Gastrocnemius medialis (tissue), 4 donors: ENCODE measurements around the gene ELF4. TPM values are rescaled to one million over a fixed set of nuclear protein-coding genes. Genes with fewer than 3 reads are reported as not detected.
A peak's percentile ranks its signal among the peaks of the same experiment; 100 is the strongest.

Experiments used
- ATAC-seq, 2 donors: fragments of 150-250 bp; one replicate each; pipeline ENCODE4 v1.9.1; 2016
- DNase-seq, 2 donors: peaks; one replicate each; pipeline ENCODE4 v3.0.0-alpha.2; 2019
- H3K27ac ChIP-seq, 4 donors: fragments of 200-600 bp; sonication (generic); 1 replicate in 1 of 4; 2 replicates in 3 of 4; pipeline ENCODE4 v1.5.1; 2016 to 2018; ENCODE audit warnings: mild to moderate bottlenecking in 2 of 4, moderate library complexity in 1 of 4
- H3K27me3 ChIP-seq, 3 donors: fragments of 200-600 bp; sonication (generic) in 2 of 3; 1 replicate in 1 of 3; 2 replicates in 2 of 3; pipeline versions ENCODE4 v1.5.1 to v1.6.0; 2016 to 2019; ENCODE audit warnings: mild to moderate bottlenecking in 1 of 3, moderate library complexity in 1 of 3
- H3K36me3 ChIP-seq, 2 donors: fragments of 200-600 bp; sonication (generic) in 1 of 2; one replicate each; pipeline ENCODE4 v1.5.1; 2017 to 2018
- H3K4me1 ChIP-seq, 2 donors: fragments of 200-600 bp; sonication (generic) in 1 of 2; one replicate each; pipeline ENCODE4 v1.5.1; 2016 to 2017; ENCODE audit warnings: mild to moderate bottlenecking in 2 of 2
- H3K4me3 ChIP-seq, 4 donors: fragments of 200-600 bp; sonication (generic) in 3 of 4; 1 replicate in 1 of 4; 2 replicates in 3 of 4; pipeline ENCODE4 v1.5.1; 2016 to 2019; ENCODE audit warnings: mild to moderate bottlenecking in 2 of 4
- H3K9me3 ChIP-seq, 3 donors: fragments of 200-600 bp; sonication (generic) in 2 of 3; 1 replicate in 1 of 3; 2 replicates in 2 of 3; pipeline ENCODE4 v1.5.1; 2016 to 2019
- CTCF ChIP-seq, 5 experiments: fragments of 450-650 bp in 3 of 5; fragments of 200-600 bp in 2 of 5; sonication (generic) in 2 of 5; IDR thresholded peaks in 4 of 5; conservative IDR thresholded peaks in 1 of 5; 1 replicate in 4 of 5; 2 replicates in 1 of 5; pipeline ENCODE4 v1.5.1; 2016 to 2019; ENCODE audit warnings: antibody characterized with exemption in 5 of 5, mild to moderate bottlenecking in 3 of 5, moderate library complexity in 3 of 5
- POLR2A ChIP-seq, 2 donors: fragments of 450-650 bp; IDR thresholded peaks; one replicate each; pipeline ENCODE4 v1.6.1; 2017; ENCODE audit warnings: antibody characterized with exemption in 2 of 2, mild to moderate bottlenecking in 2 of 2, moderate library complexity in 2 of 2
- in situ Hi-C, 4 donors: fragments of 200-750 bp; cut with MboI; loops; one replicate each; pipeline versions ENCODE4 v1.15.0 to v1.8.0; 2017; ENCODE audit warnings: low sequenced_read_pairs in 4 of 4
- intact Hi-C: fragments of 100-400 bp; cut with DNase I; formaldehyde crosslinking; loops from one replicate; pipeline ENCODE4 v1.15.1; 2023; ENCODE audit warnings: low total_unique reads
- total RNA-seq, 4 donors: library from RNA; depleted of rRNA; stranded (reverse); fragments of >200 nt; gene quantifications; one replicate each; pipeline versions ENCODE4 v1.1.0 to v1.2.3, GENCODE V29; 2016

ELF4 gene
- total RNA-seq, 4 donors from 2014 or later = 0.70 to 2.3 (median 1.4) TPM

GRCh38 chrX:130058652-130059051, 51.6 kb downstream of the ELF4 start:
- peaks cover 0 to 9% of the 10 kb centered on the region in 2 donors for H3K4me1 ChIP-seq
- no peaks in the 10 kb centered on the region for H3K36me3 ChIP-seq
- in situ Hi-C loops (loop anchor here in 3 of 4 donors (10.0 to 25.0 kb wide), 2 partner anchors 134 to 446 kb away; no protein-coding TSS in a partner anchor), intact Hi-C loops (loop anchor here (2.0 kb wide), 1 partner anchor 452 kb away; no protein-coding TSS in a partner anchor)
- no peak for TF ChIP-seq CTCF (IDR thresholded peaks at IDR 0.05 in 4 of 5, conservative IDR thresholded peaks at IDR 0.05 in 1 of 5)
- TF ChIP-seq POLR2A (IDR thresholded peaks at IDR 0.05) = no peak
- no peak overlapping the region for H3K4me3 ChIP-seq
- DNase-seq (no peak), ATAC-seq (no peak)
- no peak overlapping the region for H3K27ac ChIP-seq
- H3K27me3 ChIP-seq = no peaks in the 10 kb centered on the region
- H3K9me3 ChIP-seq = no peaks in the 10 kb centered on the region

- Histone ChIP-seq H3K27me3 (no peaks in the 10 kb centered on the region), H3K27ac (no peak overlapping the region), H3K9me3 (no peaks in the 10 kb centered on the region), H3K4me3 (no peak overlapping the region), H3K4me1 (peaks cover 0 to 9% of the 10 kb centered on the region in 2 donors), H3K36me3 (peaks cover 0 to 2% of the 10 kb centered on the region in 2 donors)
- ATAC-seq (no peak), DNase-seq (no peak)
- no peak for TF ChIP-seq CTCF (IDR thresholded peaks at IDR 0.05 in 4 of 5, conservative IDR thresholded peaks at IDR 0.05 in 1 of 5)
- TF ChIP-seq POLR2A (IDR thresholded peaks at IDR 0.05) = no peak
- in situ Hi-C loops (loop anchor here in 3 of 4 donors (10.0 to 25.0 kb wide), 2 partner anchors 132 to 445 kb away; no protein-coding TSS in a partner anchor), intact Hi-C loops (no loop called here)
Measured at GRCh38 chrX:130057209-130057608, 53.1 kb downstream of the ELF4 start.

- intact Hi-C loops = no loop called here
- no peak for ATAC-seq
Measured at GRCh38 chrX:130055899-130056298, 54.4 kb downstream of the ELF4 start.

GRCh38 chrX:130055103-130055502, 55.2 kb downstream of the ELF4 start:
- intact Hi-C loops (no loop called here), in situ Hi-C loops (loop anchor here in 3 of 4 donors (10.0 to 25.0 kb wide), 2 partner anchors 130 to 443 kb away; no protein-coding TSS in a partner anchor)
- peaks cover 0 to 9% of the 10 kb centered on the region in 2 donors for H3K36me3 ChIP-seq
- no peak for TF ChIP-seq POLR2A (IDR thresholded peaks at IDR 0.05)
- no peak overlapping the region for H3K4me3 ChIP-seq
- H3K9me3 ChIP-seq = no peaks in the 10 kb centered on the region
- peak overlapping the region in 1 of 4 donors; percentile 31 for H3K27ac ChIP-seq
- DNase-seq = peak in 1 of 2 donors; percentile 21
- no peaks in the 10 kb centered on the region for H3K27me3 ChIP-seq
- peak; percentile 39 to 63 for ATAC-seq
- H3K4me1 ChIP-seq = peaks cover 0 to 9% of the 10 kb centered on the region in 2 donors

More at GRCh38 chrX:130055899-130056298, 54.4 kb downstream of the ELF4 start:
- peaks cover 0 to 9% of the 10 kb centered on the region in 2 donors for H3K36me3 ChIP-seq
- TF ChIP-seq CTCF (IDR thresholded peaks at IDR 0.05 in 4 of 5, conservative IDR thresholded peaks at IDR 0.05 in 1 of 5) (no peak), POLR2A (IDR thresholded peaks at IDR 0.05) (no peak)
- in situ Hi-C loops = loop anchor here in 3 of 4 donors (10.0 to 25.0 kb wide), 2 partner anchors 131 to 444 kb away; no protein-coding TSS in a partner anchor
- H3K9me3 ChIP-seq = no peaks in the 10 kb centered on the region
- H3K4me3 ChIP-seq = no peak overlapping the region
- H3K4me1 ChIP-seq = peaks cover 0 to 9% of the 10 kb centered on the region in 2 donors
- no peak for DNase-seq
- H3K27me3 ChIP-seq = no peaks in the 10 kb centered on the region
- H3K27ac ChIP-seq = no peak overlapping the region

- in situ Hi-C loops (loop anchor here in 3 of 4 donors (10.0 to 25.0 kb wide), 2 partner anchors 128 to 441 kb away; no protein-coding TSS in a partner anchor), intact Hi-C loops (no loop called here)
Measured at GRCh38 chrX:130053236-130053635, 57.1 kb downstream of the ELF4 start.

More at GRCh38 chrX:130053236-130053635, 57.1 kb downstream of the ELF4 start:
- TF ChIP-seq CTCF (IDR thresholded peaks at IDR 0.05 in 4 of 5, conservative IDR thresholded peaks at IDR 0.05 in 1 of 5) (no peak), POLR2A (IDR thresholded peaks at IDR 0.05) (no peak)
- Histone ChIP-seq H3K27me3 (no peaks in the 10 kb centered on the region), H3K9me3 (no peaks in the 10 kb centered on the region), H3K4me1 (peaks cover 0 to 3% of the 10 kb centered on the region in 2 donors), H3K36me3 (peaks cover 0 to 9% of the 10 kb centered on the region in 2 donors), H3K4me3 (no peak overlapping the region), H3K27ac (no peak overlapping the region)
- ATAC-seq (no peak), DNase-seq (no peak)
